HG02870 (cell line): ENCODE measurements around the gene CDKAL1.

Experiments used
- ATAC-seq: cut with Tn5 transposase; IDR thresholded peaks from one replicate; pipeline ENCODE4 v1.9.1; 2021; ENCODE audit warnings: mild to moderate bottlenecking, moderate library complexity; ENCODE audit not compliant: unreplicated experiment

Gene CDKAL1

GRCh38 chr6:20868397-20869096 is 334.3 kb downstream of the CDKAL1 start:
- no peak for ATAC-seq

- ATAC-seq = no peak
Observed at GRCh38 chr6:20870021-20870420, 335.8 kb downstream of the CDKAL1 start.

- no peak for ATAC-seq
Observed at GRCh38 chr6:20870493-20870892, 336.2 kb downstream of the CDKAL1 start.

- no peak for ATAC-seq
Observed at GRCh38 chr6:20873425-20874190, 339.4 kb downstream of the CDKAL1 start.

GRCh38 chr6:20875369-20875963 is 341.2 kb downstream of the CDKAL1 start:
- no peak for ATAC-seq

- ATAC-seq = no peak
Observed at GRCh38 chr6:20876036-20876435, 341.8 kb downstream of the CDKAL1 start.

GRCh38 chr6:20876561-20876960 is 342.3 kb downstream of the CDKAL1 start:
- no peak for ATAC-seq

GRCh38 chr6:20877008-20877937 is 343.0 kb downstream of the CDKAL1 start:
- ATAC-seq = peak; percentile 96

GRCh38 chr6:20879121-20879520 is 344.9 kb downstream of the CDKAL1 start:
- ATAC-seq = no peak

- ATAC-seq = no peak
Observed at GRCh38 chr6:20879526-20879925, 345.3 kb downstream of the CDKAL1 start.

- no peak for ATAC-seq
Observed at GRCh38 chr6:20881365-20881764, 347.1 kb downstream of the CDKAL1 start.

- ATAC-seq = no peak
Observed at GRCh38 chr6:20882014-20882413, 347.8 kb downstream of the CDKAL1 start.

- ATAC-seq = no peak
Observed at GRCh38 chr6:20885076-20885475, 350.8 kb downstream of the CDKAL1 start.

- no peak for ATAC-seq
Observed at GRCh38 chr6:20891161-20891560, 356.9 kb downstream of the CDKAL1 start.

- no peak for ATAC-seq
Observed at GRCh38 chr6:20892365-20892764, 358.1 kb downstream of the CDKAL1 start.

- no peak for ATAC-seq
Observed at GRCh38 chr6:20893412-20893811, 359.2 kb downstream of the CDKAL1 start.

- peak; percentile 95 for ATAC-seq
Observed at GRCh38 chr6:20900389-20901160, 366.3 kb downstream of the CDKAL1 start.

- no peak for ATAC-seq
Observed at GRCh38 chr6:20905377-20905776, 371.1 kb downstream of the CDKAL1 start.

- no peak for ATAC-seq
Observed at GRCh38 chr6:20906945-20907344, 372.7 kb downstream of the CDKAL1 start.

- ATAC-seq = no peak
Observed at GRCh38 chr6:20907486-20908071, 373.3 kb downstream of the CDKAL1 start.
